ENCODE measurements around the gene WDFY3. TPM values are rescaled to one million over a fixed set of nuclear protein-coding genes. Genes with fewer than 3 reads are reported as not detected.

The WDFY3 gene
- total and polyA plus RNA-seq, 2 of the 13 experiments (the other 11 are each of a cell fraction or from before 2014, with no cell fraction given): 16.7 to 24.5 TPM

DNA sequence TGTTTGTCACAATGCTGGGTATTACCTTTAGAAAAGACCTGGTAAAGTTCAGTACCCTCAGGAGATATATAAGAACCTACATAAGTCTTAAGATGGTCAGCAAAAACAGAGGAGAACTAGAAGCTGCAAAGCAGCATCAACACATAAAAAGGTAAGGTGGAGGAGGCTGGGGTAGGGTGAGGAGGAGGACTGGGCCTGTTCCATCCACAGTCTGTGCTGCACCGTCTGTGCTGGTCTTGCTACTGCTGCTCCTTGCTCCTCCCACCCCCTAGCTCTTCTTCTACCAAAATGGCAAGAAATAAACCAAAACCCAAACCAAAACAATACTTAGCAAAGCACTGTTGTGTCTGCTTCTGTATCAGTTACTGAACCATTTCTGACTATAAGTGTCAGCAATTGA, 281.4 kb downstream of the WDFY3 start:
- Histone ChIP-seq H3K9ac (ENCODE audit: insufficient read depth, low read depth, low read length) (no peak overlapping the region), H3K4me3 (replicated peaks in 1 of 3; ENCODE audit: insufficient read depth in 1 of 3, low read depth in 2 of 3, low read length in 3 of 3) (no peak overlapping the region), H3K4me2 (ENCODE audit: low read depth, low read length) (no peak overlapping the region), H3K4me1 (ENCODE audit: insufficient read depth, low read length) (peaks cover 24% of the 10 kb centered on the region), H2AFZ (ENCODE audit: low read length) (no peak overlapping the region), H3K27me3 (ENCODE audit: control insufficient read depth in 1 of 2, insufficient read depth in 2 of 2, low read length in 2 of 2) (no peaks in the 10 kb centered on the region), H3K36me3 (replicated peaks in 1 of 2; ENCODE audit: control insufficient read depth in 1 of 2, insufficient read depth in 2 of 2, low read length in 2 of 2) (peaks cover 6 to 34% of the 10 kb centered on the region in 2 experiments; a peak in 4 of 5 replicates), H4K20me1 (ENCODE audit: insufficient read depth, low read length) (no peaks in the 10 kb centered on the region), H3K9me3 (ENCODE audit: low read length) (no peaks in the 10 kb centered on the region), H3K79me2 (ENCODE audit: insufficient read depth, low read length) (no peaks in the 10 kb centered on the region), H3K27ac (ENCODE audit: extremely low read length, insufficient read depth, low read length) (no peak overlapping the region)
- ATAC-seq (no peak), DNase-seq (ENCODE audit: low spot score) (no peak), FAIRE-seq (no peak)
- ChIA-PET CTCF (ENCODE audit: low intra/inter-chr PET ratio, low total read pairs) (no interaction called here), POLR2A (no interaction called here)
- no peak for TF ChIP-seq ZC3H13 (CRISPR knock-in tag; IDR thresholded peaks at IDR 0.05)
- TF ChIP-seq ZNF709 (CRISPR knock-in tag; IDR thresholded peaks at IDR 0.05): no peak
- TF ChIP-seq, protein P1, sequence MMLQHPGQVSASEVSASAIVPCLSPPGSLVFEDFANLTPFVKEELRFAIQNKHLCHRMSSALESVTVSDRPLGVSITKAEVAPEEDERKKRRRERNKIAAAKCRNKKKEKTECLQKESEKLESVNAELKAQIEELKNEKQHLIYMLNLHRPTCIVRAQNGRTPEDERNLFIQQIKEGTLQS (CRISPR knock-in tag; IDR thresholded peaks at IDR 0.05): no peak
- TF ChIP-seq ZNF7 (CRISPR knock-in tag; IDR thresholded peaks at IDR 0.05): no peak
- TF ChIP-seq NCOA1 (CRISPR knock-in tag; IDR thresholded peaks at IDR 0.05): no peak
- no peak for TF ChIP-seq EED (CRISPR knock-in tag; IDR thresholded peaks at IDR 0.05)
- no peak for TF ChIP-seq DR1 (CRISPR knock-in tag; IDR thresholded peaks at IDR 0.05)
- TF ChIP-seq, protein P2, sequence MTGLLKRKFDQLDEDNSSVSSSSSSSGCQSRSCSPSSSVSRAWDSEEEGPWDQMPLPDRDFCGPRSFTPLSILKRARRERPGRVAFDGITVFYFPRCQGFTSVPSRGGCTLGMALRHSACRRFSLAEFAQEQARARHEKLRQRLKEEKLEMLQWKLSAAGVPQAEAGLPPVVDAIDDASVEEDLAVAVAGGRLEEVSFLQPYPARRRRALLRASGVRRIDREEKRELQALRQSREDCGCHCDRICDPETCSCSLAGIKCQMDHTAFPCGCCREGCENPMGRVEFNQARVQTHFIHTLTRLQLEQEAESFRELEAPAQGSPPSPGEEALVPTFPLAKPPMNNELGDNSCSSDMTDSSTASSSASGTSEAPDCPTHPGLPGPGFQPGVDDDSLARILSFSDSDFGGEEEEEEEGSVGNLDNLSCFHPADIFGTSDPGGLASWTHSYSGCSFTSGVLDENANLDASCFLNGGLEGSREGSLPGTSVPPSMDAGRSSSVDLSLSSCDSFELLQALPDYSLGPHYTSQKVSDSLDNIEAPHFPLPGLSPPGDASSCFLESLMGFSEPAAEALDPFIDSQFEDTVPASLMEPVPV (CRISPR knock-in tag; IDR thresholded peaks at IDR 0.05): no peak
- TF ChIP-seq, protein P3, sequence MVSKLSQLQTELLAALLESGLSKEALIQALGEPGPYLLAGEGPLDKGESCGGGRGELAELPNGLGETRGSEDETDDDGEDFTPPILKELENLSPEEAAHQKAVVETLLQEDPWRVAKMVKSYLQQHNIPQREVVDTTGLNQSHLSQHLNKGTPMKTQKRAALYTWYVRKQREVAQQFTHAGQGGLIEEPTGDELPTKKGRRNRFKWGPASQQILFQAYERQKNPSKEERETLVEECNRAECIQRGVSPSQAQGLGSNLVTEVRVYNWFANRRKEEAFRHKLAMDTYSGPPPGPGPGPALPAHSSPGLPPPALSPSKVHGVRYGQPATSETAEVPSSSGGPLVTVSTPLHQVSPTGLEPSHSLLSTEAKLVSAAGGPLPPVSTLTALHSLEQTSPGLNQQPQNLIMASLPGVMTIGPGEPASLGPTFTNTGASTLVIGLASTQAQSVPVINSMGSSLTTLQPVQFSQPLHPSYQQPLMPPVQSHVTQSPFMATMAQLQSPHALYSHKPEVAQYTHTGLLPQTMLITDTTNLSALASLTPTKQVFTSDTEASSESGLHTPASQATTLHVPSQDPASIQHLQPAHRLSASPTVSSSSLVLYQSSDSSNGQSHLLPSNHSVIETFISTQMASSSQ (IDR thresholded peaks at IDR 0.05; ENCODE audit: low read depth): no peak
- TF ChIP-seq, protein P3 (CRISPR knock-in tag; IDR thresholded peaks at IDR 0.05; ENCODE audit: borderline replicate concordance): no peak
- TF ChIP-seq PCBP2 (optimal IDR thresholded peaks at IDR 0.05; ENCODE audit: low read depth, low read length, poor library complexity, severe bottlenecking): no peak
- TF ChIP-seq MXI1 (IDR thresholded peaks at IDR 0.05; ENCODE audit: borderline replicate concordance, low read depth, low read length): no peak
- no peak for TF ChIP-seq FOXA1 (IDR thresholded peaks at IDR 0.05)
- TF ChIP-seq FOXA1 (CRISPR knock-in tag; IDR thresholded peaks at IDR 0.05): no peak
- TF ChIP-seq SMAD3 (CRISPR knock-in tag; IDR thresholded peaks at IDR 0.05): no peak
- no peak for TF ChIP-seq ZNF737 (CRISPR knock-in tag; IDR thresholded peaks at IDR 0.05; ENCODE audit: borderline replicate concordance)
- no TSS peak for BruUV-seq (replicated peaks)
- intact Hi-C loops (cut with micrococcal nuclease; ENCODE audit: unreplicated experiment) (no loop called here), in situ Hi-C loops (cut with HindIII; ENCODE audit: extremely low pct_ligation_motif_present, low pct_unique_long_range_greater_than_20kb) (no loop called here)
- WGBS (ENCODE audit: low lambda C conversion rate): 89% methylated on average over 1 of the region's 1 CpG
